DMS153 treated with DMSO at 0.1 percent for 48 hours (cell line): ENCODE results near the gene COMT.
A peak's percentile ranks its signal among the peaks of the same experiment; 100 is the strongest.
"Not testable (repeated sequence)": the region's sequence is repeated elsewhere in the genome, so short reads cannot be mapped to it uniquely, and the experiment has no call there.

Source experiments
- DNase-seq: peaks from one replicate; lab custom pipeline; 2025; ENCODE audit not compliant: unreplicated experiment; lab: John Stamatoyannopoulos, UW

The COMT gene

GRCh38 chr22:19941365-19942082 is at the start of gene COMT, which contains the start of gene TXNRD2:
Gene COMT (plus strand): TSS chr22:19941772. CDS start chr22:19962527, 20,755 bp downstream.
Gene TXNRD2 (minus strand): TSS chr22:19941818. CDS start chr22:19941803, 15 bp downstream.
- DNase-seq = no peak

- no peak for DNase-seq
Observed at GRCh38 chr22:19892257-19892879, 49.2 kb upstream of the COMT start.

- DNase-seq = no peak
Observed at GRCh38 chr22:19892925-19893324, 48.6 kb upstream of the COMT start.

DNA sequence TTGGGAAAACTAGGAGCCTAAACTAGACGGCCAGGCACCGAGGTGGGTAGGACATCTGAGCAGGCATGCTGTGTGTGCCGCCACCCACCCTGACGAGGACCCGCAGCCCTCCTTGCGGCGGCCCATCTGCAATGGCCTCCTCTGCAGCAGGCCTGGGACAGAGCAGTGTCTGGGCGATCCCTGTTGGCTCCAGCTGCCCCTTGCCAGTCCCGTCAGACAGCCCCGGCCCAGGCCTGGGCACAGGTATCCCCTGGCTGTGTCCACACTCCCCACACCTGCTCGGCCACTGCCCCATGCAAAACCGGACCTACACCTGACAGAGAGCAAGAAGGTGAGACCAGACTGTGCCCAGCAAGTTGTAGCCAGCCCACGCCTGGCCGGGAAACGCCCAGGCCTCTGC is 48.2 kb upstream of the COMT start:
- no peak for DNase-seq

- no peak for DNase-seq
Observed at GRCh38 chr22:19895160-19895849, 46.3 kb upstream of the COMT start.

GRCh38 chr22:19896665-19897355 is 44.8 kb upstream of the COMT start:
- no peak for DNase-seq

DNA sequence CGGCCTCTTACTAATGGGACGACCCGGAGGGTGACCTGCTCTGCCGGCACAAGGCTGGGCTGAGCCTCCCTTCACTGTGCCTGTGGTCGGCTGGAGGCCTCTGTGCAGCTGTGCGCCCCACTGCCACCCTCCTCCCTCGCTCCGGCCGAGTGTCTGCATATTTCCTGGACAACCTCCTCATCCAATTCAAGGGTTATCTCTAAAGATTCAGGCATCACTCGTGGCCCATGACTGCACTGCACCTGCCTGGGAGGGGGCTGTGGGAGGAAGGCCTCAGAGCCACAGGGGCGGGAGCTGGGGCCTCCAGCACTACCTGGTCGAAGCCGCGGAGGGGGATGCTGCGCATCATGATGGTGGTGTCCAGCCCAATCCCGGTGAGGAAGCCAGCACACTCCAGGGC is 43.8 kb upstream of the COMT start:
- DNase-seq = no peak

DNA sequence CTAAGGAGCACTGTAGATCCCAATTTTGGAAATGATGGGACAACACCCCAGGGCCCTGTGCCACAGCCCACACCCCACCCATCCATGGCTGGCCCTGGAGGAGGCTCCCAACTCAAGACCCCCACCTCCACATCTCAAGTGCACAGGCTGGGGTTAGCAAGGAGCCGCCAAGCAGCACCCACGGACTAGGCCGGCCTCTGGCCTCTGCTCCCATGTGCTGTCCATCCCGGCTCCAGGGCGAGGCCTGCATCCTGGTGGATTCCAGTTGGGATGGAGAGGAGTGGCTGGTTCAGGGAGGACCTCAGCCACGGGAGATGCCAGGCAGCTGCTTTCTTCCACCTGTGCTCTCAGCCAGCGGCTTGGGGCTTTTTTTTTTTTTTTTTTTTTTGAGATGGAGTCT is 43.4 kb upstream of the COMT start:
- DNase-seq = no peak

DNA sequence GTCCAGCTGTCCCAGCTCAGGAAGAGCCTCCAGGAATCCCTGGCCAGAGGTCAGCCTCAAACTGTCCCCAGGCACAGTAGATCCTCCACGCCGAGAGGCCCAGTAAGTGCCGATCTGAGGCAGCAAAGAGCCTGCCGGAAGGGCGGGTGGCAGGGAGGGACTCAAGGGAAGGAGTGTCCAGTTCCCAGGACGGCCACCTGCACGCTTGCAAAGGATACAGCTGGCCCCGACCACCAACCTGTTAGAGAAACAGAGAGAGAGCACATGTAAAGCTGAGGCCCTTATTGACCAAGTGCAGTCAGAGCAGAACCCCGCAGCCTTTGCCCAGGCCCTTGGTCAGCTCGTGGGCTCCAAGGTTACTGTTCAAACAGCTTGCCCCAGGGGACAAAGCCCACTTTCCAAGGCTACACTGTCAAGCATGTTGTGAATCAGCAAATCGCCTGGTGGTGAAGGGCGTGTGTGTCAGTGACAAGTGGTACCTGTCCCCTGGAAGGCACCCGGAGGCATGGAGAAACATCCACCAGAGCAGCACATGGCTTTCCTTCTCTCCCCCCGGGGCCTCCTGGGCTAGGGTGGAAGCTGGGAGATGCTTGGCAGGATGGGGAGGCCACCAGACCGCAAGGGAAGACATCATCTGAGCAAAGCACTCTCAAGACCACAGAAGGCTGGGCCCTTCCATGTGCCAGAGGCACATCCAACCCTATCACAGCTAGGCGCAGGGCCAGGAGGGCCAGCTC is 42.6 kb upstream of the COMT start:
- no peak for DNase-seq

- DNase-seq = no peak
Observed at GRCh38 chr22:19900707-19901436, 40.7 kb upstream of the COMT start.

- no peak for DNase-seq
Observed at GRCh38 chr22:19901577-19902244, 39.9 kb upstream of the COMT start.

DNA sequence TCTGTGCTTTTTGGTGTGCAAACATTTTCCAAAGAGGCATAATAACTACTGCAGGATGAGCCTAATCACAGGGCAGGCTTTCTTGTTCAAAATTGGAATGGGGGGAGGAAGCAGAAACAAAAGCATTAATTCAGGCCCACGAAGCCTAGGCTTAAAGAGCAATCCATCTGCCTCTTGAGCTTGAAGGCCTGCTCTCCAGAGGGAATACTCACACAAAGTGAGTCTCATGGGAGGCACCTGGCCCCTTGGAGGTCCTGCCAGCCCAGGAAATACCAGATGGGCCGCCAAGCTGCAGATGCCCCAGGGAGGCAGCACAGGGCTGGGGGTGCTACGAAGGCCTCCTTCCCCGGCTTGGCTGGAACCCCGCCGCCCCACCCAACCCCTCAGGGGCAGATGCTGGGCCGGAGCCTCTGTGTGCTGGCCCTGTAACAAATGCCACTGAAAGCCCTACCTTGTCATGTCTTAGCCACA is 39.3 kb upstream of the COMT start:
- DNase-seq = peak; percentile 53

- DNase-seq = no peak
Observed at GRCh38 chr22:19903031-19903430, 38.5 kb upstream of the COMT start.

GRCh38 chr22:19903513-19903912 is 38.1 kb upstream of the COMT start:
- DNase-seq = no peak

DNA sequence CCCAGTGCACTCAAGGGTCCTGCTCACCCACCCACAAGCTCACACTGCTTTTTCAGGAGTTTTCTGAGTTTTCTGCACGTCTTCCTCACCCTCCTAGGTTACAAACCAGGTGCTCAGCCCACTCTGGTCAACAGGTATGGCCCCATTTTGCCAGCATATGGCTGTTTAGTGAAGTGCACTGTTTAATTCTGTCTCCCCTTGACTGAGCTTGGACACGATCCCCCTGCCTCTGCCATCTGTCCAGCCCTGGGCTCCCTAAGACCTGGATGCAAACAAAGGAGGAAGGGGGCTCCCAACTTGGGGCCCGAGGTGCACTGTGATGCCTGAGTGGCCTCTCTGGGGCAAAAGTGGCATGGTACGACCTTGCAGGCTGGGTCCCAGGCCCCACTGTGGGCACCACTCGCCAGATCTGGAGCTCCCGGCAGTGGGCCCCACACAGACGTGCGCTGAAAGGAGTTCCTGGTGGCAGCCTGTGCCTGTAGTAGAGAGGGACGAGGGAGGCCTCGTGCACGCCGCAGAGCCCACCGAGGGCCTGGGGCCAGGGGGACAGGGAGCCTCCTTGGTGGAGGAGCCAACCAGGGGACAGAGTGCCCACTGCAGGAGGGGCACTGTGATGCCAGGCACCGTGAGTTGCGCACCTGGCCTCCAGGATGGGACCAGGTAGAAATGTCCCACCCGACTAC is 37.3 kb upstream of the COMT start:
- DNase-seq = no peak

GRCh38 chr22:19904935-19905334 is 36.6 kb upstream of the COMT start:
- no peak for DNase-seq

DNA sequence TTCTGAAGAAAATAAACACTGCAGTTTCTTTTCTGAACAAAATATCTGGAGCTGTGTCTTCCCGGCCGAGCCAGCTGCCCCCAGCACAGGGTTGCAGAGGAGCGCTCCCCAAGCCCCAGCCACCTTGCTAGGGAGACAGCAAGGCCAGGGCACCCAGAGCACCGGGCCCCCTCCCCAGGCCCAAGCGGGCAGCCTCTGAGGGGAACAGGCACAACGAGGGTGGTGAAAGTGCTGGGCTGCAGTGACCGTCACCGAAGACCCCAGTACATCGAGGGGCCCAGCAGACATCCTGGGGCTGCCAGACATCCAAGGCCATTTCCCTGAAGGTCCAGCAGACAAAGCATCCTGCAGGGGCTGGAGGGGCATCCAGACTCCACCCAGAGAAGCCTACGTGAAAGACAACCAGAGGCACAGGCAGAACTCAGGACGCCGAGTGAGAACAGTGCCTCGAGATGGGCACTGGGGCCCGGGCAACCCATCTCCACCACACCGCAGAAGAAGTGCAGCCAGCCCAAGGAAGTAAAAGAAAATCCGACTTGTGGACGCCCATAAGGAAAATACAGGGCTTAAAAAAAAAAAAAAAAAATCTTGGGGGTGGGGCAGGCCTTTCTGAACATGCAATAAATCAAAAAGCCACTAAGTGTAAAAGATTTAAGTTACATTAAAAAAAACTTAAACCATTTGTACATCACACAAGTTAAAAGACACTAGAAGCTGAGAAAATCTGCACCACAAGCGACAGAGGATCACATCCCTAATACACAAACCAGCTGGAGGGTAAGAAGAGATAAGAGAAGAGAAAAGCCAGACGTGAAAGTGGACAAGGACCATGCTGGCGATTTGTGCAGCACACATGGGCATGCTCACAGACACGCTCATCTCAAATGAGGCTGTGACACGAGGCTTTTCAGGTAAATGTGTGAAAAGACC is 36.0 kb upstream of the COMT start:
- DNase-seq = no peak

- not testable (repeated sequence) for DNase-seq
Observed at GRCh38 chr22:19906864-19907263, 34.7 kb upstream of the COMT start.
